IMR-90 (cell line): ENCODE results near the gene DYNC1LI2. TPM values are rescaled to one million over a fixed set of nuclear protein-coding genes. Genes with fewer than 3 reads are reported as not detected.

Source experiments
- ATAC-seq: fragments of 200-7000 bp; cut with Tn5 transposase; 2 replicates; pipeline ENCODE4 v1.9.1; 2020; ENCODE audit warnings: low read depth, mild to moderate bottlenecking, moderate library complexity
- BruUV-seq: library from RNA; stranded (reverse); fragments of 400-500 nt; replicated peaks from 2 replicates; lab custom pipeline; 2021; lab: Mats Ljungman, UMichigan
- CTCF ChIA-PET: fragments of 300-600 bp; formaldehyde crosslinking; extraction: SDS; loops from one replicate; lab custom pipeline; 2021; ENCODE audit warnings: antibody characterized with exemption; lab: Yijun Ruan, JAX
- POLR2A ChIA-PET: fragments of 300-600 bp; sonication (Branson Sonifier 250); formaldehyde crosslinking; loops from one replicate; lab custom pipeline; 2022; ENCODE audit warnings: antibody characterized with exemption; ENCODE audit not compliant: unreplicated experiment; lab: Charles Lee
- DNase-seq: peaks from one replicate; pipeline ENCODE4 v3.0.0; 2013
- H2AFZ ChIP-seq: replicated peaks from 2 replicates; pipeline ENCODE3; 2013; ENCODE audit warnings: low read length, mild to moderate bottlenecking; ENCODE audit not compliant: poor library complexity
- H2AK5ac ChIP-seq: 2 replicates; pipeline ENCODE4 v1.6.1; 2013; ENCODE audit warnings: low read depth, low read length, inconsistent platforms
- H2AK9ac ChIP-seq: replicated peaks from 2 replicates; pipeline ENCODE3; 2013; ENCODE audit warnings: mild to moderate bottlenecking, low read depth, low read length, moderate library complexity; ENCODE audit not compliant: poor library complexity
- H2BK120ac ChIP-seq: 2 replicates; pipeline ENCODE4 v1.6.1; 2013; ENCODE audit warnings: low read depth, low read length, inconsistent platforms
- H2BK15ac ChIP-seq: 3 replicates; pipeline ENCODE4 v1.6.1; 2013; ENCODE audit warnings: low read depth, low read length, inconsistent platforms
- H2BK20ac ChIP-seq: 2 replicates; pipeline ENCODE4 v1.6.1; 2013; ENCODE audit warnings: low read depth, mild to moderate bottlenecking, inconsistent platforms, low read length, moderate library complexity
- H2BK5ac ChIP-seq: 2 replicates; pipeline ENCODE4 v1.6.1; 2013; ENCODE audit warnings: mild to moderate bottlenecking, low read depth, low read length, inconsistent platforms; ENCODE audit not compliant: poor library complexity, severe bottlenecking
- H3K14ac ChIP-seq: replicated peaks from 2 replicates; pipeline ENCODE4 v1.6.1; 2013; ENCODE audit warnings: low read depth, low read length, inconsistent platforms
- H3K18ac ChIP-seq: 2 replicates; pipeline ENCODE4 v1.6.1; 2013; ENCODE audit warnings: low read depth, low read length, control low read depth
- H3K23ac ChIP-seq: 2 replicates; pipeline ENCODE4 v1.6.1; 2013; ENCODE audit warnings: low read depth, low read length, inconsistent platforms
- H3K27ac ChIP-seq: 2 replicates; pipeline ENCODE4 v1.5.1; 2013; ENCODE audit warnings: mild to moderate bottlenecking, control low read depth, low read length; ENCODE audit not compliant: insufficient read depth
- H3K27me3 ChIP-seq: 2 replicates; pipeline ENCODE4 v1.6.1; 2013; ENCODE audit warnings: low read length; ENCODE audit not compliant: control insufficient read depth, insufficient read depth
- H3K36me3 ChIP-seq: 2 replicates; pipeline ENCODE4 v1.6.1; 2013; ENCODE audit warnings: low read length, mixed read lengths; ENCODE audit not compliant: control insufficient read depth, insufficient read depth
- H3K4ac ChIP-seq: 2 replicates; pipeline ENCODE4 v1.6.1; 2013; ENCODE audit warnings: low read depth, low read length, inconsistent platforms
- H3K4me1 ChIP-seq: 2 replicates; pipeline ENCODE4 v1.6.1; 2013; ENCODE audit warnings: low read length, mixed read lengths; ENCODE audit not compliant: control insufficient read depth, insufficient read depth
- H3K4me2 ChIP-seq: 2 replicates; pipeline ENCODE4 v1.6.1; 2013; ENCODE audit warnings: low read depth, mild to moderate bottlenecking, control low read depth, low read length, moderate library complexity
- H3K4me3 ChIP-seq: 2 replicates; pipeline ENCODE4 v1.5.1; 2013; ENCODE audit warnings: low read depth, mild to moderate bottlenecking, control low read depth, low read length, moderate library complexity; ENCODE audit not compliant: insufficient read depth
- H3K56ac ChIP-seq: 2 replicates; pipeline ENCODE4 v1.6.1; 2013; ENCODE audit warnings: low read length, inconsistent platforms; ENCODE audit not compliant: insufficient read depth; ENCODE audit errors: extremely low read depth
- H3K79me1 ChIP-seq, 2 experiments: 2 replicates each; pipeline ENCODE4 v1.6.1; 2013; ENCODE audit warnings: low read length in 2 of 2, inconsistent platforms in 1 of 2, low read depth in 1 of 2
- H3K9ac ChIP-seq: 2 replicates; pipeline ENCODE4 v1.6.1; 2013; ENCODE audit warnings: low read depth, low read length, control low read depth
- H3K9me1 ChIP-seq: 2 replicates; pipeline ENCODE4 v1.6.1; 2013; ENCODE audit warnings: low read length, inconsistent platforms; ENCODE audit not compliant: insufficient read depth
- H3K9me3 ChIP-seq: 2 replicates; pipeline ENCODE4 v1.6.1; 2013; ENCODE audit warnings: low read length; ENCODE audit not compliant: control insufficient read depth, insufficient read depth
- H4K20me1 ChIP-seq: 2 replicates; pipeline ENCODE4 v1.6.1; 2013; ENCODE audit warnings: low read length, inconsistent platforms; ENCODE audit not compliant: insufficient read depth
- H4K5ac ChIP-seq: 2 replicates; pipeline ENCODE4 v1.6.1; 2013; ENCODE audit warnings: mild to moderate bottlenecking, low read depth, low read length, control low read depth
- H4K8ac ChIP-seq, 2 experiments: 2 replicates each; pipeline ENCODE4 v1.6.1; 2013; ENCODE audit warnings: low read depth in 2 of 2, low read length in 2 of 2, control low read depth in 1 of 2, inconsistent platforms in 1 of 2
- H4K91ac ChIP-seq: 2 replicates; pipeline ENCODE4 v1.6.1; 2013; ENCODE audit warnings: low read depth, low read length, inconsistent platforms; ENCODE audit not compliant: insufficient read depth
- BHLHE40 ChIP-seq: fragments of 150-350 bp; IDR thresholded peaks from 2 replicates; pipeline ENCODE4 v1.6.1; 2016; ENCODE audit warnings: mild to moderate bottlenecking, low read depth, low read length
- CEBPB ChIP-seq: IDR thresholded peaks from 2 replicates; pipeline ENCODE4 v1.6.1; 2012; ENCODE audit warnings: low read depth, low read length, improper control_type of control experiment
- CHD1 ChIP-seq: IDR thresholded peaks from 2 replicates; pipeline ENCODE4 v1.6.1; 2012; ENCODE audit warnings: low read depth, low read length, improper control_type of control experiment
- CTCF ChIP-seq: conservative IDR thresholded peaks from 2 replicates; pipeline ENCODE4 v1.5.1; 2012; ENCODE audit warnings: mild to moderate bottlenecking, low read depth, low read length, improper control_type of control experiment
- ELK1 ChIP-seq: fragments of 150-350 bp; IDR thresholded peaks from 2 replicates; pipeline ENCODE4 v1.6.1; 2016; ENCODE audit warnings: low read depth, mild to moderate bottlenecking, low read length, moderate library complexity, borderline replicate concordance
- FOS ChIP-seq: fragments of 150-350 bp; IDR thresholded peaks from 2 replicates; pipeline ENCODE4 v1.6.1; 2016; ENCODE audit warnings: low read depth, low read length
- MAFK ChIP-seq: IDR thresholded peaks from 2 replicates; pipeline ENCODE4 v1.6.1; 2012; ENCODE audit warnings: low read depth, low read length, improper control_type of control experiment
- MAZ ChIP-seq: IDR thresholded peaks from 2 replicates; pipeline ENCODE4 v1.6.1; 2012; ENCODE audit warnings: low read depth, mild to moderate bottlenecking, low read length, improper control_type of control experiment, moderate library complexity, borderline replicate concordance
- MXI1 ChIP-seq: IDR thresholded peaks from 2 replicates; pipeline ENCODE4 v1.6.1; 2012; ENCODE audit warnings: low read depth, mild to moderate bottlenecking, low read length, moderate library complexity, borderline replicate concordance
- NFE2L2 ChIP-seq: fragments of 150-350 bp; IDR thresholded peaks from 2 replicates; pipeline ENCODE4 v1.6.1; 2016; ENCODE audit warnings: low read depth, mild to moderate bottlenecking, low read length
- POLR2A ChIP-seq: IDR thresholded peaks from 2 replicates; pipeline ENCODE4 v1.6.1; 2012; ENCODE audit warnings: mild to moderate bottlenecking, low read depth, low read length
- RAD21 ChIP-seq: IDR thresholded peaks from 2 replicates; pipeline ENCODE4 v1.6.1; 2012; ENCODE audit warnings: low read length, improper control_type of control experiment
- RCOR1 ChIP-seq: IDR thresholded peaks from 2 replicates; pipeline ENCODE4 v1.6.1; 2012; ENCODE audit warnings: mild to moderate bottlenecking, low read length, improper control_type of control experiment; ENCODE audit not compliant: insufficient replicate concordance
- RFX5 ChIP-seq: IDR thresholded peaks from 2 replicates; pipeline ENCODE4 v1.8.0; 2012; ENCODE audit warnings: low read depth, mild to moderate bottlenecking, low read length, moderate library complexity
- SMC3 ChIP-seq: fragments of 150-350 bp; IDR thresholded peaks from 2 replicates; pipeline ENCODE4 v1.6.1; 2016; ENCODE audit warnings: low read depth, mild to moderate bottlenecking, antibody characterized with exemption, low read length, moderate library complexity
- USF2 ChIP-seq: fragments of 150-350 bp; IDR thresholded peaks from 2 replicates; pipeline ENCODE4 v1.6.1; 2017; ENCODE audit warnings: mild to moderate bottlenecking, antibody characterized with exemption, low read length, low read depth
- WGBS, 2 experiments: methylation state at CpG; one replicate each; pipeline versions ENCODE4 v1.1.5 to v1.1.7; 2013; ENCODE audit warnings: missing lambda C conversion rate in 2 of 2; ENCODE audit not compliant: insufficient read length in 1 of 2; ENCODE audit errors: extremely low coverage in 2 of 2; 5-methylcytosine and 5-hydroxymethylcytosine counted together
- dilution Hi-C: fragments of 300-500 bp; cut with HindIII; formaldehyde crosslinking; loops from one replicate; pipeline ENCODE4 v1.14.3; 2018; ENCODE audit warnings: low sequenced_read_pairs; ENCODE audit not compliant: unreplicated experiment
- in situ Hi-C: fragments of 300-500 bp; cut with MboI; formaldehyde crosslinking; loops from 3 replicates; pipeline ENCODE4 v1.14.3; 2019; ENCODE audit warnings: low sequenced_read_pairs, inconsistent platforms, mixed read lengths
- intact Hi-C: fragments of 100-400 bp; cut with micrococcal nuclease; formaldehyde crosslinking; loops from 2 replicates; pipeline ENCODE4 v1.10.0; 2022
- polyA plus RNA-seq, 3 experiments: library from polyadenylated mRNA; depleted of rRNA; stranded (reverse); fragments of >200 nt; gene quantifications; 2 replicates each; pipeline ENCODE4 v1.2.3, GENCODE V29; 2012; ENCODE audit warnings: low replicate concordance in 1 of 3
- total RNA-seq: library from RNA; depleted of rRNA; stranded (reverse); fragments of >200 nt; gene quantifications from 2 replicates; pipeline ENCODE4 v1.2.3, GENCODE V29; 2012

Gene DYNC1LI2
- total and polyA plus RNA-seq, 2 of the 4 experiments (the other 2 are of a cell fraction) = 65.3 to 88.4 TPM

GRCh38 chr16:66678337-66678736 is 73.1 kb downstream of the DYNC1LI2 start:
- H2BK20ac ChIP-seq = no peak overlapping the region
- no peak overlapping the region for H3K9ac ChIP-seq
- ATAC-seq = no peak
- H2BK15ac ChIP-seq = no peak overlapping the region
- BruUV-seq = no TSS peak
- no peak overlapping the region for H3K27ac ChIP-seq
- no peak overlapping the region for H2AFZ ChIP-seq
- H3K36me3 ChIP-seq = no peaks in the 10 kb centered on the region
- H3K4me2 ChIP-seq = no peak overlapping the region
- no peak overlapping the region for H3K4me3 ChIP-seq
- H3K23ac ChIP-seq = no peak overlapping the region
- H2AK9ac ChIP-seq = no peak overlapping the region
- no peaks in the 10 kb centered on the region for H3K9me3 ChIP-seq
- H3K9me1 ChIP-seq = peaks cover 6% of the 10 kb centered on the region; the same call in 1 of the 2 replicates
- no peak overlapping the region for H4K8ac ChIP-seq
- intact Hi-C loops (no loop called here), in situ Hi-C loops (no loop called here), dilution Hi-C loops (no loop called here)
- no peak overlapping the region for H4K5ac ChIP-seq
- H2BK120ac ChIP-seq = no peak overlapping the region
- H4K91ac ChIP-seq = no peak overlapping the region
- H3K4me1 ChIP-seq = peaks cover 10% of the 10 kb centered on the region
- ChIA-PET CTCF (interaction anchor here (1.2 kb wide), 1 partner anchor 15 kb away, joined by 3 read pairs; no protein-coding TSS in a partner anchor), POLR2A (no interaction called here)
- no peak overlapping the region for H3K56ac ChIP-seq
- no peak overlapping the region; the same call in 1 of the 2 replicates for H3K14ac ChIP-seq
- TF ChIP-seq MXI1 (no peak), MAFK (no peak), ELK1 (no peak), FOS (no peak), MAZ (no peak), POLR2A (no peak), SMC3 (no peak), CHD1 (no peak), BHLHE40 (no peak), CTCF (no peak), NFE2L2 (no peak), CEBPB (no peak), RCOR1 (no peak), RAD21 (no peak), USF2 (no peak), RFX5 (no peak)
- no peak overlapping the region for H2AK5ac ChIP-seq
- no peak overlapping the region for H3K18ac ChIP-seq
- peaks cover 3 to 31% of the 10 kb centered on the region in 2 experiments; a peak in 3 of 4 replicates for H3K79me1 ChIP-seq
- no peaks in the 10 kb centered on the region for H3K27me3 ChIP-seq
- no peak for DNase-seq
- no CpG with 5 or more reads among the region's 2 CpGs for WGBS, 2 experiments
- no peak overlapping the region for H2BK5ac ChIP-seq
- no peaks in the 10 kb centered on the region for H4K20me1 ChIP-seq
- H3K4ac ChIP-seq = no peak overlapping the region
